Measurements from ENCODE around the gene MATK.
"Not testable (repeated sequence)": the region's sequence is repeated elsewhere in the genome, so short reads cannot be mapped to it uniquely, and the experiment has no call there.

MATK gene

GRCh38 chr19:3768748-3769099, 17.5 kb downstream of the MATK start:
- no peak for DNase-seq

GRCh38 chr19:3768015-3768747, 18.0 kb downstream of the MATK start:
- DNase-seq = no peak

- no peak for DNase-seq
These were observed 19.1 kb downstream of the MATK start for GRCh38 chr19:3767050-3767449.

- no peak for DNase-seq
These were observed 19.7 kb downstream of the MATK start for GRCh38 chr19:3766520-3766919.

- DNase-seq = not testable (repeated sequence)
These were observed 20.4 kb downstream of the MATK start for GRCh38 chr19:3765757-3766156.

- no peak for DNase-seq
These were observed 21.1 kb downstream of the MATK start for GRCh38 chr19:3765121-3765520.

- DNase-seq = peak; percentile 93
These were observed 23.4 kb downstream of the MATK start, which contains the start of gene MRPL54 for GRCh38 chr19:3762501-3763459. MRPL54 (plus strand) TSS chr19:3762682; CDS start chr19:3762701, 19 bp downstream.

GRCh38 chr19:3762130-3762473, 24.1 kb downstream of the MATK start:
- DNase-seq = no peak

GRCh38 chr19:3761382-3762129, 24.6 kb downstream of the MATK start, which contains the start of gene APBA3:
APBA3 (minus strand) TSS chr19:3761692; CDS start chr19:3760264, 1,428 bp downstream.
- peak; percentile 54 for DNase-seq

- DNase-seq = no peak
These were observed 25.3 kb downstream of the MATK start for GRCh38 chr19:3760871-3761361.

GRCh38 chr19:3759482-3760254, 26.5 kb downstream of the MATK start:
- DNase-seq = no peak

- not testable (repeated sequence) for DNase-seq
These were observed 27.9 kb downstream of the MATK start for GRCh38 chr19:3758297-3758696.

- DNase-seq = not testable (repeated sequence)
These were observed 28.5 kb downstream of the MATK start for GRCh38 chr19:3757705-3758104.

GRCh38 chr19:3753631-3754410, 32.4 kb downstream of the MATK start:
- DNase-seq = no peak

- no peak for DNase-seq
These were observed 33.7 kb downstream of the MATK start for GRCh38 chr19:3752492-3752891.

- DNase-seq = no peak
These were observed 34.9 kb downstream of the MATK start for GRCh38 chr19:3751236-3751635.

- DNase-seq = no peak
These were observed 36.0 kb downstream of the MATK start for GRCh38 chr19:3750211-3750610.

- DNase-seq = no peak
These were observed 37.2 kb downstream of the MATK start for GRCh38 chr19:3748965-3749364.

- DNase-seq = no peak
These were observed 39.7 kb downstream of the MATK start for GRCh38 chr19:3746371-3747056.

- DNase-seq = no peak
These were observed 40.7 kb downstream of the MATK start for GRCh38 chr19:3745363-3746045.

Measured in NCI-H2081 treated with DMSO at 0.1 percent for 48 hours (cell line).